Psoas muscle (tissue), 8 donors: ENCODE measurements around the gene JAKMIP3. TPM values are rescaled to one million over a fixed set of nuclear protein-coding genes. Genes with fewer than 3 reads are reported as not detected.

Experiments used
- ATAC-seq, 4 donors: fragments of 200-7000 bp; cut with Tn5 transposase; one replicate each; pipeline ENCODE4 v1.9.1; 2020; ENCODE audit warnings: moderate library complexity in 3 of 4, mild to moderate bottlenecking in 2 of 4
- DNase-seq, 2 donors: peaks; one replicate each; pipeline ENCODE4 v3.0.0-alpha.2; 2020
- H3K27ac ChIP-seq: fragments of 200-600 bp; one replicate; pipeline ENCODE4 v1.8.0; 2022
- H3K27me3 ChIP-seq, 3 donors: fragments of 200-600 bp in 1 of 3; one replicate each; pipeline versions ENCODE4 v1.6.1 to v1.8.0; 2013 to 2022; ENCODE audit warnings: low read length in 2 of 3, mild to moderate bottlenecking in 2 of 3, moderate library complexity in 1 of 3; ENCODE audit not compliant: insufficient read depth in 3 of 3
- H3K36me3 ChIP-seq, 2 donors: fragments of 200-600 bp in 1 of 2; one replicate each; pipeline versions ENCODE4 v1.6.1 to v1.8.0; 2013 to 2022; ENCODE audit warnings: low read depth in 1 of 2, mild to moderate bottlenecking in 1 of 2, moderate library complexity in 1 of 2; ENCODE audit not compliant: insufficient read depth in 1 of 2
- H3K4me1 ChIP-seq: fragments of 200-600 bp; one replicate; pipeline ENCODE4 v1.8.0; 2022
- H3K4me3 ChIP-seq: fragments of 200-600 bp; one replicate; pipeline ENCODE4 v1.8.0; 2022; ENCODE audit warnings: mild to moderate bottlenecking
- H3K9me3 ChIP-seq: fragments of 200-600 bp; one replicate; pipeline ENCODE4 v1.8.0; 2022
- WGBS, 3 donors: extraction: QIAGEN DNeasy Blood & Tissue Kit; methylation state at CpG; one replicate each; pipeline versions ENCODE4 v1.1.6 to v1.1.7; 2013; 5-methylcytosine and 5-hydroxymethylcytosine counted together
- intact Hi-C, 2 donors: fragments of 100-400 bp; cut with DNase I; formaldehyde crosslinking; loops; one replicate each; pipeline versions ENCODE4 v1.11.0 to v1.14.2; 2022
- polyA plus RNA-seq, 3 donors: library from polyadenylated mRNA; stranded (reverse); fragments of 200-250 nt; gene quantifications; one replicate each; pipeline ENCODE4 v1.2.3, GENCODE V29; 2013
- total RNA-seq, 4 donors: library from RNA; stranded (reverse); fragmentation: NEBNext Ultra II Directional in 2 of 4; extraction: Animal tissue kit (Norgen Biotek cat#: 25700) in 2 of 4; gene quantifications; one replicate each; pipeline versions ENCODE4 v1.2.1 to v1.2.4, GENCODE V29; 2021 to 2023
- TF ChIP-seq, protein P1 (sequence below): fragments of 200-600 bp; IDR thresholded peaks from one replicate; pipeline ENCODE4 v1.8.0; 2022; ENCODE audit warnings: antibody characterized with exemption
- donor health status: healthy with polysubstance abuse.
- donor health status: DM: no; HTN: no; CAD: no; lungs with moderate emphysema.
- donor health status: Bipolar disorder and iron deficiency.
- donor health status: healthy.
- donor health status: DM: yes; HTN: yes; CAD: no.
- donor health status: DM: no; HTN: no; CAD: no.
- donor health status: DM: no; HTN: no; CAD: no.
- donor health status: DM: yes; HTN: yes; CAD: no.

The JAKMIP3 gene
- total and polyA plus RNA-seq, 7 donors = 0.12 to 1.7 (median 0.52) TPM

DNA sequence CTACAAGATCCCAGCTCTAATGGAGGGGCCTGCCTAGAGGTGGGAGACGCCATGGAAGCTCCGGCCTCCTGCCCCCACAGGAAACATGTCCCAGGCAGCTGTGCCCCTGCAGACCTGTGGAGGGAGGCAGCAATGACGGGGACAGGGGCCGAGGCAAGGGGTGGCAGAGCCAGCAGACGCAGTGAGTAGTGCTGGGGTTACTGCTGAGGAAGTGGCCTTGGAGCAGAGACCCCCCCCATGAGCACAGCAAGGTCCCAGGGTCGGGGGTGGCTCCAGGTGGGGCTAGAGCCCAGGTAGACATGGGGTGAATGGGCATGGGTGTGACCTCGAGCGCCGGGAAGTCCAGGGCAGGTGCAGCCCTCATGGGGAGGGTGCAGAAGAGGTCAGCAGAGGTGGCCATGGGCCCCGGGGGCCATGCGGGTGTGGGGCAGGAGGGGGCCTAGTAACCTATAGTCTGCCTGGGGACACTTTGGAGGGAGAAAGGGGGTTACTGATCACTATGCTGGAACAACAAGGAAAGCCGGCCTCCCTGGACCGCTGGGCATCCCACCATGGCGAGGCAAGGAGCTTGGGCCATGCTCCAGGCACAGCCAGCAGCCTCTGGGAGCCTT, 45.5 kb downstream of the JAKMIP3 start:
- Histone ChIP-seq H3K4me1 (no peaks in the 10 kb centered on the region), H3K27ac (no peak overlapping the region), H3K9me3 (no peaks in the 10 kb centered on the region), H3K4me3 (no peak overlapping the region), H3K36me3 (no peaks in the 10 kb centered on the region), H3K27me3 (no peaks in the 10 kb centered on the region)
- ATAC-seq (no peak), DNase-seq (no peak)
- WGBS, 3 donors = 89 to 93% (median 91%) methylated on average over 14 of the region's 14 CpGs
- TF ChIP-seq, protein P1, sequence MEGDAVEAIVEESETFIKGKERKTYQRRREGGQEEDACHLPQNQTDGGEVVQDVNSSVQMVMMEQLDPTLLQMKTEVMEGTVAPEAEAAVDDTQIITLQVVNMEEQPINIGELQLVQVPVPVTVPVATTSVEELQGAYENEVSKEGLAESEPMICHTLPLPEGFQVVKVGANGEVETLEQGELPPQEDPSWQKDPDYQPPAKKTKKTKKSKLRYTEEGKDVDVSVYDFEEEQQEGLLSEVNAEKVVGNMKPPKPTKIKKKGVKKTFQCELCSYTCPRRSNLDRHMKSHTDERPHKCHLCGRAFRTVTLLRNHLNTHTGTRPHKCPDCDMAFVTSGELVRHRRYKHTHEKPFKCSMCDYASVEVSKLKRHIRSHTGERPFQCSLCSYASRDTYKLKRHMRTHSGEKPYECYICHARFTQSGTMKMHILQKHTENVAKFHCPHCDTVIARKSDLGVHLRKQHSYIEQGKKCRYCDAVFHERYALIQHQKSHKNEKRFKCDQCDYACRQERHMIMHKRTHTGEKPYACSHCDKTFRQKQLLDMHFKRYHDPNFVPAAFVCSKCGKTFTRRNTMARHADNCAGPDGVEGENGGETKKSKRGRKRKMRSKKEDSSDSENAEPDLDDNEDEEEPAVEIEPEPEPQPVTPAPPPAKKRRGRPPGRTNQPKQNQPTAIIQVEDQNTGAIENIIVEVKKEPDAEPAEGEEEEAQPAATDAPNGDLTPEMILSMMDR = no peak
- intact Hi-C loops = no loop called here

DNA sequence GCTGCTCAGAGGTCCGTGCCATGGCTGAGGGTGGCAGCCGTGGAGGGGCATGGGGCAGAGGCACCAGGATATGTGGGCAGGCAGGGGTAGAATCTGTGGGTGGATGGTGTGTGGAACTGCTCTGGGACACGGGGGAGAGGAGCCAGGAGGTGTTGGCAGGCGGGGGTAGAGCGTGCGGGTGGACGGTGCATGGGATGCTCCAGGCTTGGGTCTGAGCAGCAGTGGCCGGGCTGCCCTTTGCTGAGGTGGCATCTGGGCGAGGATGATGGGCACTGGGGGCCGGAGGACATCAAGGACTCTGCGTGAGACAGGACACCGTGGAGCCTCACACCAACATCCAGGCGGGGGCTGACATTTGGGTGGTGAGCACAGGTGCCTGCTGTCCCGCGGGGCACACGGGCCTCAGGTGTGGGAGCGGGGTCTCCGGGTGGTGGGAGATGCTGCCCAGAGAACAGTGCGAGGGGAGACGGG, 46.2 kb downstream of the JAKMIP3 start:
- Histone ChIP-seq H3K27ac (no peak overlapping the region), H3K27me3 (no peaks in the 10 kb centered on the region), H3K4me3 (no peak overlapping the region), H3K9me3 (no peaks in the 10 kb centered on the region), H3K36me3 (no peaks in the 10 kb centered on the region), H3K4me1 (no peaks in the 10 kb centered on the region)
- intact Hi-C loops = no loop called here
- TF ChIP-seq, protein P1 = no peak
- peak in 1 of 2 donors; percentile 29 for DNase-seq
- ATAC-seq = no peak
- WGBS, 3 donors = 93 to 94% (median 94%) methylated on average over 20 of the region's 20 CpGs

DNA sequence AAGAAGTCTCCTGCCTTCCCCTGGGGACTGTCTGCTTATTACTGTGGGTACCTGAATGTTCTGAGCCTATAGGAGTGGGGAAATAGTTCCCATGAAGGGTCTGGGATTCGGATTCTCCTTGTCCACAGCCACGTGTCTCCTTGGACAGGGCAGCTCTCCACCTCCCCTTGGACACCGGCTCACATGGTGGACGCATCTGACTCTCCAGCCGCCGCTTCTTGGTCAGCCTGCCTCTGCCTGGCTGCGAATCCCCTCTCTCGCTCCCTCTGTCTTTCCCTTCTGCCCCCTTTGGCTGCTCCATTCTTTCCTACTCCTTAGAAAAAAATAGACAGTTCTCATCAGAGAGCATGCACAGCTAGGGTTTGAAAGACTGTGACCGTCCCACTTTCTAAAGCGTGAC, 46.9 kb downstream of the JAKMIP3 start:
- Histone ChIP-seq H3K36me3 (no peaks in the 10 kb centered on the region), H3K27ac (no peak overlapping the region), H3K4me1 (no peaks in the 10 kb centered on the region), H3K27me3 (no peaks in the 10 kb centered on the region), H3K4me3 (no peak overlapping the region), H3K9me3 (no peaks in the 10 kb centered on the region)
- intact Hi-C loops = no loop called here
- TF ChIP-seq, protein P1 = no peak
- WGBS, 3 donors = 89 to 92% (median 90%) methylated on average over 10 of the region's 10 CpGs
- DNase-seq (no peak), ATAC-seq (no peak)

DNA sequence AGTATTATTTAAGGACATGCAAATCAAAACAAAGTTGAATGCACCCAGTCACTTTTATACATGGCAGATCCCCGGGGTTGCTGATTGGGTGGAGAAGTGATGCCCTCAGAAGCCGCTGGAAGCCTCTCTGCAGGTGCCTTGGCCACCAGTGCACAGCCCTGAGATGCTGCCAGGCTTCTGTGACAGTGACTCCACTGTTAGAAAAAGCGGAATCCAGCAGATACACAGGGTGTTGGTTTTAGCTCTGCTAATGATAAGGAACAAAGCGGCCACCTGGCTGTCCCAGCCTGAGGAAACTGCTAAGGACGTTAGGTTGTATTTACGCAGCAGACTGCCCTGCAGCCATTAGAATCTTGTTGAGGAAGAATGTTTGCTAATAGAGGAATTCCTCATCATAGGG, 47.5 kb downstream of the JAKMIP3 start:
- DNase-seq = no peak
- no peaks in the 10 kb centered on the region for H3K36me3 ChIP-seq
- no peak overlapping the region for H3K4me3 ChIP-seq
- H3K9me3 ChIP-seq = no peaks in the 10 kb centered on the region
- no peak for ATAC-seq
- no peaks in the 10 kb centered on the region for H3K27me3 ChIP-seq
- intact Hi-C loops = no loop called here
- H3K4me1 ChIP-seq = no peaks in the 10 kb centered on the region
- 81 to 84% (median 83%) methylated on average over 6 of the region's 6 CpGs for WGBS, 3 donors
- no peak overlapping the region for H3K27ac ChIP-seq
- TF ChIP-seq, protein P1 = no peak
